HepG2 (cell line): ENCODE data around the gene HEXD. TPM values are rescaled to one million over a fixed set of nuclear protein-coding genes. Genes with fewer than 3 reads are reported as not detected.
A peak's percentile ranks its signal among the peaks of the same experiment; 100 is the strongest.

Source experiments
- ATAC-seq: fragments of 200-7000 bp; cut with Tn5 transposase; 3 replicates; pipeline ENCODE4 v1.9.1; 2020; ENCODE audit warnings: mild to moderate bottlenecking, moderate library complexity
- BruUV-seq: library from RNA; stranded (reverse); fragments of 400-500 nt; replicated peaks from 2 replicates; lab custom pipeline; 2021; lab: Mats Ljungman, UMichigan
- CTCF ChIA-PET: fragments of 300-600 bp; formaldehyde crosslinking; extraction: SDS; loops from one replicate; lab custom pipeline; 2021; ENCODE audit warnings: low total read pairs, inconsistent platforms, low intra/inter-chr PET ratio; lab: Yijun Ruan, JAX
- POLR2A ChIA-PET: fragments of 350-600 bp; sonication (Branson Sonifier 250); formaldehyde crosslinking; loops from one replicate; lab custom pipeline; 2020; ENCODE audit warnings: antibody characterized with exemption, inconsistent platforms; lab: Yijun Ruan, JAX
- DNase-seq: peaks from one replicate; pipeline ENCODE4 v3.0.0-alpha.2; 2015; ENCODE audit warnings: low spot score
- FAIRE-seq: peaks from 3 replicates; lab custom pipeline; 2011; peaks lifted over from hg19 to GRCh38; lab: Jason Lieb, UNC
- H2AFZ ChIP-seq: one replicate; pipeline ENCODE4 v1.6.1; 2011; ENCODE audit warnings: low read length, inconsistent platforms
- H3K27ac ChIP-seq: fragments of 300-600 bp; 3 replicates; pipeline ENCODE4 v1.8.0; 2011; ENCODE audit warnings: mixed run types, mild to moderate bottlenecking, mixed read lengths, low read length, inconsistent platforms; ENCODE audit not compliant: insufficient read depth; ENCODE audit errors: extremely low read length
- H3K27me3 ChIP-seq, 2 experiments: fragments of 200-600 bp in 1 of 2; 2 replicates in 1 of 2; 3 replicates in 1 of 2; pipeline versions ENCODE4 v1.6.0 to v1.8.0; 2011; ENCODE audit warnings: low read length in 2 of 2, mild to moderate bottlenecking in 2 of 2, moderate library complexity in 2 of 2, inconsistent platforms in 1 of 2; ENCODE audit not compliant: insufficient read depth in 2 of 2, control insufficient read depth in 1 of 2
- H3K36me3 ChIP-seq, 2 experiments: fragments of 200-600 bp in 1 of 2; replicated peaks in 1 of 2; 2 replicates in 1 of 2; 3 replicates in 1 of 2; pipeline versions ENCODE4 v1.5.1 to v1.8.0; 2011; ENCODE audit warnings: low read length in 2 of 2, inconsistent platforms in 1 of 2; ENCODE audit not compliant: insufficient read depth in 2 of 2, control insufficient read depth in 1 of 2
- H3K4me1 ChIP-seq: 2 replicates; pipeline ENCODE4 v1.5.1; 2012; ENCODE audit warnings: low read length, inconsistent platforms; ENCODE audit not compliant: insufficient read depth
- H3K4me2 ChIP-seq: 2 replicates; pipeline ENCODE4 v1.6.0; 2011; ENCODE audit warnings: low read depth, low read length, inconsistent platforms
- H3K4me3 ChIP-seq, 3 experiments: fragments of 200-600 bp in 1 of 3; sonication (generic), shearing (Covaris generic) in 1 of 3; replicated peaks in 1 of 3; 2 replicates each; pipeline ENCODE4 v1.5.1; 2011 to 2016; ENCODE audit warnings: low read length in 3 of 3, inconsistent platforms in 2 of 3, low read depth in 2 of 3, mild to moderate bottlenecking in 2 of 3, control low read depth in 1 of 3, mixed read lengths in 1 of 3; ENCODE audit not compliant: insufficient read depth in 1 of 3
- H3K79me2 ChIP-seq: one replicate; pipeline ENCODE4 v1.6.1; 2011; ENCODE audit warnings: low read length, inconsistent platforms; ENCODE audit not compliant: insufficient read depth
- H3K9ac ChIP-seq: 2 replicates; pipeline ENCODE4 v1.6.0; 2011; ENCODE audit warnings: mild to moderate bottlenecking, low read depth, low read length, inconsistent platforms; ENCODE audit not compliant: insufficient read depth
- H3K9me3 ChIP-seq: 2 replicates; pipeline ENCODE4 v1.5.1; 2012; ENCODE audit warnings: mild to moderate bottlenecking, low read length
- H4K20me1 ChIP-seq: 2 replicates; pipeline ENCODE4 v1.6.0; 2011; ENCODE audit warnings: inconsistent platforms, mild to moderate bottlenecking, low read length, moderate library complexity; ENCODE audit not compliant: insufficient read depth
- CREB1 ChIP-seq, 2 experiments: fragments of 450-650 bp in 1 of 2; IDR thresholded peaks; 2 replicates each; pipeline ENCODE4 v1.6.1; 2016 to 2017; ENCODE audit warnings: control low read depth in 1 of 2, mild to moderate bottlenecking in 1 of 2, missing compliant biosample characterization in 1 of 2, missing genetic modification characterization in 1 of 2
- EHMT2 ChIP-seq: fragments of 200-600 bp; sonication (generic); IDR thresholded peaks from 2 replicates; pipeline ENCODE4 v1.7.0; 2017; ENCODE audit warnings: antibody characterized with exemption, low read depth, low read length, borderline replicate concordance
- HDAC6 ChIP-seq: fragments of 200-600 bp; sonication (generic); IDR thresholded peaks from 2 replicates; pipeline ENCODE4 v1.7.0; 2017; ENCODE audit warnings: mild to moderate bottlenecking, antibody characterized with exemption, low read length, low read depth
- KDM1A ChIP-seq: IDR thresholded peaks from 2 replicates; pipeline ENCODE4 v1.6.1; 2016; ENCODE audit warnings: missing compliant biosample characterization
- MTA3 ChIP-seq: sonication (generic); formaldehyde crosslinking; IDR thresholded peaks from 2 replicates; pipeline ENCODE4 v1.4.0; 2020; ENCODE audit warnings: missing genetic modification reagents
- NFKB2 ChIP-seq: sonication (generic); formaldehyde crosslinking; IDR thresholded peaks from 2 replicates; pipeline ENCODE4 v1.4.0; 2020; ENCODE audit warnings: missing genetic modification reagents, borderline replicate concordance
- NFYC ChIP-seq: IDR thresholded peaks from 2 replicates; pipeline ENCODE4 v1.6.1; 2016; ENCODE audit warnings: missing genetic modification reagents, missing compliant biosample characterization
- ONECUT2 ChIP-seq: sonication (generic); formaldehyde crosslinking; IDR thresholded peaks from 2 replicates; pipeline ENCODE4 v1.4.0; 2020; ENCODE audit warnings: missing genetic modification reagents
- PHF21A ChIP-seq: sonication (generic); formaldehyde crosslinking; IDR thresholded peaks from 2 replicates; pipeline ENCODE4 v1.5.0; 2020; ENCODE audit warnings: mild to moderate bottlenecking, missing genetic modification reagents
- SRSF4 ChIP-seq: fragments of 200-400 bp; formaldehyde crosslinking; IDR thresholded peaks from one replicate; pipeline ENCODE4 v1.6.1; 2018; ENCODE audit warnings: mild to moderate bottlenecking, low read depth, low read length, moderate library complexity; ENCODE audit not compliant: poor library complexity, severe bottlenecking
- TOE1 ChIP-seq: sonication (generic); formaldehyde crosslinking; IDR thresholded peaks from 2 replicates; pipeline ENCODE4 v1.4.0; 2020; ENCODE audit warnings: mild to moderate bottlenecking, missing genetic modification reagents
- ZNF20 ChIP-seq: sonication (generic); formaldehyde crosslinking; IDR thresholded peaks from 2 replicates; pipeline ENCODE4 v1.4.0; 2020; ENCODE audit warnings: mild to moderate bottlenecking, moderate library complexity, missing genetic modification reagents
- ZNF230 ChIP-seq: sonication (generic); formaldehyde crosslinking; IDR thresholded peaks from 2 replicates; pipeline ENCODE4 v1.4.0; 2020; ENCODE audit warnings: mild to moderate bottlenecking, missing genetic modification reagents
- ZNF570 ChIP-seq: sonication (generic); formaldehyde crosslinking; IDR thresholded peaks from 2 replicates; pipeline ENCODE4 v1.4.0; 2020; ENCODE audit warnings: mild to moderate bottlenecking, missing genetic modification reagents, borderline replicate concordance
- ZNF670 ChIP-seq: sonication (generic); formaldehyde crosslinking; IDR thresholded peaks from 2 replicates; pipeline ENCODE4 v1.8.0; 2022; ENCODE audit warnings: mild to moderate bottlenecking, missing genetic modification reagents, borderline replicate concordance
- ZNF775 ChIP-seq: sonication (generic); formaldehyde crosslinking; IDR thresholded peaks from 2 replicates; pipeline ENCODE4 v1.4.0; 2020; ENCODE audit warnings: missing genetic modification reagents, mild to moderate bottlenecking, moderate library complexity, borderline replicate concordance
- WGBS: methylation state at CpG from one replicate; pipeline ENCODE4 v1.1.6; 2017; ENCODE audit warnings: low lambda C conversion rate; 5-methylcytosine and 5-hydroxymethylcytosine counted together
- in situ Hi-C: cut with HindIII; loops from 2 replicates; pipeline ENCODE4 v1.10.0; 2017; ENCODE audit warnings: low pct_unique_long_range_greater_than_20kb; ENCODE audit not compliant: extremely low pct_ligation_motif_present
- intact Hi-C: fragments of 100-400 bp; cut with micrococcal nuclease; formaldehyde crosslinking; loops from one replicate; pipeline ENCODE4 v1.10.0; 2022; ENCODE audit not compliant: unreplicated experiment
- polyA plus RNA-seq, 8 experiments: library from polyadenylated mRNA; depleted of rRNA in 3 of 8; stranded (reverse) in 7 of 8; unstranded in 1 of 8; fragments of >200 nt; fragmentation: Illumina TruSeq in 4 of 8; extraction: Trizol in 4 of 8; gene quantifications; 2 replicates each; pipeline versions ENCODE4 v1.2.1 to v1.2.3, GENCODE V29; 2011 to 2016; ENCODE audit warnings: low read depth in 4 of 8, missing spikeins in 1 of 8, mixed read lengths in 1 of 8; ENCODE audit not compliant: insufficient read depth in 1 of 8
- total RNA-seq, 5 experiments: library from RNA; depleted of rRNA; stranded (reverse); fragments of >200 nt; fragmentation: Illumina TruSeq; extraction: Trizol; gene quantifications; 2 replicates each; pipeline ENCODE4 v1.2.3, GENCODE V29; 2016; ENCODE audit warnings: low read depth in 1 of 5
- TF ChIP-seq, protein P1 (sequence below): sonication (generic); formaldehyde crosslinking; conservative IDR thresholded peaks from 2 replicates; pipeline ENCODE4 v1.4.0; 2020; ENCODE audit warnings: missing genetic modification reagents
- TF ChIP-seq, protein P2 (sequence below): sonication (generic); formaldehyde crosslinking; IDR thresholded peaks from 2 replicates; pipeline ENCODE4 v1.8.1; 2022; ENCODE audit warnings: low read depth, mild to moderate bottlenecking, missing genetic modification reagents

The HEXD gene
- total and polyA plus RNA-seq, 2 of the 13 experiments (the other 11 are each of a cell fraction or from before 2014, with no cell fraction given): 22.3 to 41.8 TPM

DNA sequence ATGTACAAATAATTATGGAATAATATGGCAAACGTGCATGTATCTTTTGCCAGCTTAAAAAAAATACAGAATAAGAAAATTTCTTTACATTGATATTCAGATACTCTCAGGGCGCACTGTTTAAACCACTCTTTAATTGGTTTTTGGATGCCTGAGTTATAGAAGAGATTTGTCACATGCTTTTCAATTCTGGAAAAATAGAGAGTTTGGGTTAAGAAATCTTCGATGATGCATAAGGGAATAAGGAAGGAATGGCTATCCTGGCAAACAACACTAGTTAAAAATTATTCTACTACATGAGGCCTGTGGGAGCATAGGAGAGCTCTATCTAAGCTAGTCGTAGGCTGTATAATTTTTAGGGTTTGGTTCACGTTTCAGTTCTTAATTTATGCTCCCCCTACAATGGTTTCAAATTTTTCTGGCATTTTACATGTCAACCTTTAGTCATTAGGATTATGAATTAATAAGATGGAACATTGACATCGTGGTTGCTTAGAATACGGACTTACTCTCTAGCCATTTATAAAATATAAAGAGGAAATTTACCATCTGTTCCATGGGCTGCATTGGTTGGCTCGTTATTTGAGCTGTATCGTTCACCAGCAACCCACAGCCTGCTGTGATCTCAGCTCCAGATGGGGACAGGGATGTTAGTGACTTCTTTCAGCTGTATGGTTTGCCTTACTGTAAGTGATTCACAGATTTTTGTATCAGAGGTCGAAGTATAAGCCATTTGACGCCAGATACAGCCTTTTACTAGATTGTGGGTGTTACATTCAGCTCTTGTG lies 56.3 kb downstream of the HEXD start:
- Histone ChIP-seq H2AFZ (no peak overlapping the region), H3K4me3 (no peak overlapping the region), H3K36me3 (peaks cover 22 to 56% of the 10 kb centered on the region in 2 experiments), H3K27me3 (no peaks in the 10 kb centered on the region), H3K79me2 (no peaks in the 10 kb centered on the region), H3K9ac (no peak overlapping the region), H3K4me2 (no peak overlapping the region), H3K27ac (no peak overlapping the region), H3K9me3 (no peaks in the 10 kb centered on the region), H3K4me1 (peaks cover 5% of the 10 kb centered on the region; the same call in 1 of the 2 replicates), H4K20me1 (no peaks in the 10 kb centered on the region)
- FAIRE-seq (no peak), ATAC-seq (no peak), DNase-seq (no peak)
- BruUV-seq: TSS peak; percentile 42
- ChIA-PET CTCF (no interaction called here), POLR2A (no interaction called here)
- TF ChIP-seq NFKB2 (CRISPR knock-in tag): no peak
- no peak for TF ChIP-seq TOE1 (CRISPR knock-in tag)
- TF ChIP-seq CREB1 (IDR thresholded peaks at IDR 0.05): no peak
- no peak for TF ChIP-seq CREB1 (CRISPR knock-in tag; IDR thresholded peaks at IDR 0.05)
- no peak for TF ChIP-seq ZNF230
- no peak for TF ChIP-seq KDM1A (CRISPR knock-in tag)
- no peak for TF ChIP-seq EHMT2
- TF ChIP-seq PHF21A (CRISPR knock-in tag): no peak
- no peak for TF ChIP-seq ZNF20 (CRISPR knock-in tag)
- TF ChIP-seq SRSF4: no peak
- TF ChIP-seq ZNF670 (CRISPR knock-in tag): no peak
- TF ChIP-seq, protein P1, sequence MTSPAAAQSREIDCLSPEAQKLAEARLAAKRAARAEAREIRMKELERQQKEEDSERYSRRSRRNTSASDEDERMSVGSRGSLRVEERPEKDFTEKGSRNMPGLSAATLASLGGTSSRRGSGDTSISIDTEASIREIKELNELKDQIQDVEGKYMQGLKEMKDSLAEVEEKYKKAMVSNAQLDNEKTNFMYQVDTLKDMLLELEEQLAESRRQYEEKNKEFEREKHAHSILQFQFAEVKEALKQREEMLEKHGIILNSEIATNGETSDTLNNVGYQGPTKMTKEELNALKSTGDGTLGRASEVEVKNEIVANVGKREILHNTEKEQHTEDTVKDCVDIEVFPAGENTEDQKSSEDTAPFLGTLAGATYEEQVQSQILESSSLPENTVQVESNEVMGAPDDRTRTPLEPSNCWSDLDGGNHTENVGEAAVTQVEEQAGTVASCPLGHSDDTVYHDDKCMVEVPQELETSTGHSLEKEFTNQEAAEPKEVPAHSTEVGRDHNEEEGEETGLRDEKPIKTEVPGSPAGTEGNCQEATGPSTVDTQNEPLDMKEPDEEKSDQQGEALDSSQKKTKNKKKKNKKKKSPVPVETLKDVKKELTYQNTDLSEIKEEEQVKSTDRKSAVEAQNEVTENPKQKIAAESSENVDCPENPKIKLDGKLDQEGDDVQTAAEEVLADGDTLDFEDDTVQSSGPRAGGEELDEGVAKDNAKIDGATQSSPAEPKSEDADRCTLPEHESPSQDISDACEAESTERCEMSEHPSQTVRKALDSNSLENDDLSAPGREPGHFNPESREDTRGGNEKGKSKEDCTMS (CRISPR knock-in tag): no peak
- no peak for TF ChIP-seq ZNF775
- TF ChIP-seq NFYC (CRISPR knock-in tag): no peak
- TF ChIP-seq, protein P2, sequence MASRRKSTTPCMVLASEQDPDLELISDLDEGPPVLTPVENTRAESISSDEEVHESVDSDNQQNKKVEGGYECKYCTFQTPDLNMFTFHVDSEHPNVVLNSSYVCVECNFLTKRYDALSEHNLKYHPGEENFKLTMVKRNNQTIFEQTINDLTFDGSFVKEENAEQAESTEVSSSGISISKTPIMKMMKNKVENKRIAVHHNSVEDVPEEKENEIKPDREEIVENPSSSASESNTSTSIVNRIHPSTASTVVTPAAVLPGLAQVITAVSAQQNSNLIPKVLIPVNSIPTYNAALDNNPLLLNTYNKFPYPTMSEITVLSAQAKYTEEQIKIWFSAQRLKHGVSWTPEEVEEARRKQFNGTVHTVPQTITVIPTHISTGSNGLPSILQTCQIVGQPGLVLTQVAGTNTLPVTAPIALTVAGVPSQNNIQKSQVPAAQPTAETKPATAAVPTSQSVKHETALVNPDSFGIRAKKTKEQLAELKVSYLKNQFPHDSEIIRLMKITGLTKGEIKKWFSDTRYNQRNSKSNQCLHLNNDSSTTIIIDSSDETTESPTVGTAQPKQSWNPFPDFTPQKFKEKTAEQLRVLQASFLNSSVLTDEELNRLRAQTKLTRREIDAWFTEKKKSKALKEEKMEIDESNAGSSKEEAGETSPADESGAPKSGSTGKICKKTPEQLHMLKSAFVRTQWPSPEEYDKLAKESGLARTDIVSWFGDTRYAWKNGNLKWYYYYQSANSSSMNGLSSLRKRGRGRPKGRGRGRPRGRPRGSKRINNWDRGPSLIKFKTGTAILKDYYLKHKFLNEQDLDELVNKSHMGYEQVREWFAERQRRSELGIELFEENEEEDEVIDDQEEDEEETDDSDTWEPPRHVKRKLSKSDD (CRISPR knock-in tag): no peak
- no peak for TF ChIP-seq ONECUT2
- no peak for TF ChIP-seq HDAC6
- no peak for TF ChIP-seq MTA3 (CRISPR knock-in tag)
- TF ChIP-seq ZNF570 (CRISPR knock-in tag): no peak
- intact Hi-C loops (no loop called here), in situ Hi-C loops (no loop called here)
- 95% methylated on average over 11 of the region's 11 CpGs for WGBS
